Retina (tissue), 1 donor: ENCODE data around the gene NUP62CL.
"Not testable (repeated sequence)": the region's sequence is repeated elsewhere in the genome, so short reads cannot be mapped to it uniquely, and the experiment has no call there.

Experiments
- DNase-seq: peaks from one replicate; pipeline ENCODE4 v3.0.0-alpha.2; 2016

NUP62CL gene, protein sequence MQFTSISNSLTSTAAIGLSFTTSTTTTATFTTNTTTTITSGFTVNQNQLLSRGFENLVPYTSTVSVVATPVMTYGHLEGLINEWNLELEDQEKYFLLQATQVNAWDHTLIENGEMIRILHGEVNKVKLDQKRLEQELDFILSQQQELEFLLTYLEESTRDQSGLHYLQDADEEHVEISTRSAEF

DNA sequence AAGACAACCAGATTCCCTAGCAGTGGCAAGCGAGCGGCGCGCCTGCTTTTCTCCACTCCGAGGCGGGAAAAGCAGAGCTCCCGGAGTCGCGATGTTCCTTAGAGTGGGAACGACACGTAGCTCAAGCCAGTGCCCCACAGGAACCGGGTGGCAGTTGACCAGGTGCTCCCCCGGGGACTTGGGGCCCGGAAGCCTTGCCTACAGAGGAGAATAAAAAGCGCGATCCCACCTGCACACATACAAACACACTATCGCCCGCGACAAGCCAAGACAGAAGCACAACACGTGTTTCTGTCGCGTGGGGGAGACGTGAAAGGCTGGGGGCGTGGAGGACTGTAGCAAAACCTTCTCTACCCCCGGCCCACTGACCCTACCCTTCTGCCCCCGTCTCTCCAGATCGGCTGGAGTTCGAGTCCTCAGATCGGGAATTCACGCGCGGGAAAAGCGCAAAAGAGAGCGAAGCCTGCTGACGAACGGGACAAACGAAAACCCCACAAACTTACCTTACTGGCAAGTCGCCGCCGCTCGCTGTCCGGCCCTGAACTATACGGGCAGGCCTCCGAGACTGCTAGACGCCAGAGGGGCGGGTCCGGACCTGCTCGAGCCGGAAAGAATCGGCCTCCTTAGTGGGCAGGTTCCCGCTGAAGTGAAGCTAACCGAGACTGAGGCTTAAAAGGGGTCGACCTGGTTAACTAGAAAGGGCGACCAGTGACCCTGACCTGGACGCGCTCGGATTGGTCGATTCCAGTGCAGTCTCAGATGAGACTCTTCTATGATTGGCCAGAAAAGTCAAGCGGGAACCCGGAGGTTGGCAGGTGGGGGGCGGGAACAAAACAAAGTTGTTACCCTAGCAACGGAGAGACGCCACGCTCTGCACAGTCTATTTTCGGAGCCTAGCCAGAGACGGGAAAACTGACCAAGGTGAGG, at the start of gene NUP62CL, which contains the start of gene DNAAF6:
Gene NUP62CL, minus strand, starts transcription at position 664 of the 927 bp plus-strand sequence. CDS start 31,287 bp downstream, outside the sequence.
Gene DNAAF6, plus strand, starts transcription at position 842 of the 927 bp plus-strand sequence. CDS start 6,265 bp downstream, outside the sequence.
- peak; percentile 85 for DNase-seq

DNA sequence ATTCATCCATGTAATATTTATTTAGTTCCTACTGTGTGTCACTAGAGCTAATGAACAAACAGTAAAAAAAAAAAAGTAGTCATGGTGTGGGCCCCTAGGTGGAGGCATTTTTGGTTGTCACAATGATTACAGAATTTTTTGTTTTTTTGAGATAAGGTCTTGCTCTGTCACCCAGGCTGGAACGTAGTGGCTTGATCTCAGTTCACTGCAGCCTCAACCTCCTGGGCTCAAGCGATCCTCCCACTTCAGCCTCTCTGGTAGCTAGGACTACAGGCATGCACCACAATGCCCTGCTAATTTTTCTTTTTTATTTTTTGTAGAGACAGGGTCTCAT, 22.2 kb upstream of the NUP62CL start:
- no peak for DNase-seq

DNA sequence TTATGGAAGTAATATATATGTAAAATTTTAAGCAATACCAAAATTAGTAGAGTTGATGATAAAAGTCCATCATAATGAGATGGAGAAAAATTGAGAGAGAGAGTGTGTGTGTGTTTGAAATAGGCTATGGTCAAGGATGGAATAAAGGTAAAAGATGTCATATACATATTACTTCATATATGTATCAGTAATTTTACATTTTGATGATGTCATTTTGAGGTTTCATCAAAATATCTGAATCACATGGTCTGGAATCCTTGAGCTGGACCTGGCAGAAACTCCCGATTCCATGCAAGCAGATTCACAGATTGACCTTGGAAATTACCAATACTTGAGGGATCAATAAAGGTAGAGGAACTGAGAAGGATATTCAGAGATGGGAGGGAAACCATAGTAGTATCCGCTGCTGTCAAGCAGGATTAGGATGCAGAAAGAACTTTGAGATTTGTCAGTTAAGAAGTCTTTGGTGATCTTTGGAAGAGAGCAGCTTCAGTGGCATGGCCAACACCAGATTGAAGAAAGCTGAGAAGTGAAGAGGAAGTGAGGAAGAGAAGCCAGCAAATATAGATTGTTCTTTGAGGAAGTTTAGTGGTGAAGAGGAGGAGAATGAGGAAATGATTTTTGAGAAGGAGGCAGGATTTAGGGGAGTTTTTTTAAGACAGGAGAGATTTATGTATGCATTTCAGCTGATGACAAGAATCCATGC, 21.7 kb upstream of the NUP62CL start:
- no peak for DNase-seq

DNA sequence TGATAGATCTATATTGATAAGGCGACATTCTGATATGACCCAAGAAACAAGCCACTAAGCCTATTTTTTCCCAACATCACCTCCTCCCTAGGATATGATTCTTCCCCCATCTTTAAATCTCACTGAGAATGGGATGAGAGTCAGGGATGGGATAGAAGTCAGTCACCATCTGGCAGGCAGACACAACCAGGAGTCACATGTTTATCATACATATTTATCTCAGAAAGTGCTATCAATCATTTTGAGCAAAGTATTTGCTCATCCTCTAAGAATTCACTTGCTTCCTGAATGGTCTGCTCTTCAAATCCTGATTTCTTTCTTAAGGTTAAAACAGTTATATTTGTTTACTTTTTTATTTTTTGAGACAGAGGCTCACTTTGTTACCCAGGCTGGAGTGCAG, 20.5 kb upstream of the NUP62CL start:
- DNase-seq = no peak

DNA sequence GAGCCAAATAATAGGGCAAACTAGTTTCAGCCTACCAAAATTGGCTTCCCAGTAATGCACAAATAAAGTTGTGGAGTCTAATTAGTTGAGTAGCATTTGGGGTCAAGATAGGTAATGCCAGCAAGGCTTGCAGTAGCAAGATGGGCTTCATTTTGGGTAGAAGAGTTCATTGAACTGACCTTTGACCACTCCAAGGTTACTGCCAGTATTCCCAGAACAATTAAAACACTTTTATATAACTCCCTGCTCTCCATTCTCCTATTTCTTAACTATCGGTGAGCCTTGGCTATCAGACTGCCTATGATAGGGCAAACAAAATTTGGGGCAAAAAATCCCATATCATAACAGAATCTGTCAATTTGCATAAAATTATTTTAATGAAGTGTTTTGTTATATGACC, 7.2 kb upstream of the NUP62CL start:
- no peak for DNase-seq

DNA sequence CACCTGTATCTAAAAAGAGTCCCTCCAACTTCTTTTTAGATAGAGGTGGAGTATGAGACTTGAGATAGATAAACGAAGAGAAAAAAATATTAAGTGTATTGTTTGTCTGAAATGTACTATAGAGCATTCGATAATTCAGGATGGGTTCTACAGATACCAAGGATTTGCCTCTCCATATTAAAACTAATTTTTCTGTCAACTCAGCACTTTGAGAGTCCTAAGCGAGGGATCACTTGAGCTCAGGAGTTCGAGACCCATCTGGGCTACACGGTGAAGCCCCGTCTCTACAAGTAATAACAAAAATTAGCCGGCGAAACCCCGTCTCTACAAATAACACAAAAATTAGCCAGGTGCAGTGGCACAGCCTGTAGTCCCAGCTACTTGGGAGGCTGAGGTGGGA, 1.7 kb upstream of the NUP62CL start:
- no peak for DNase-seq

DNA sequence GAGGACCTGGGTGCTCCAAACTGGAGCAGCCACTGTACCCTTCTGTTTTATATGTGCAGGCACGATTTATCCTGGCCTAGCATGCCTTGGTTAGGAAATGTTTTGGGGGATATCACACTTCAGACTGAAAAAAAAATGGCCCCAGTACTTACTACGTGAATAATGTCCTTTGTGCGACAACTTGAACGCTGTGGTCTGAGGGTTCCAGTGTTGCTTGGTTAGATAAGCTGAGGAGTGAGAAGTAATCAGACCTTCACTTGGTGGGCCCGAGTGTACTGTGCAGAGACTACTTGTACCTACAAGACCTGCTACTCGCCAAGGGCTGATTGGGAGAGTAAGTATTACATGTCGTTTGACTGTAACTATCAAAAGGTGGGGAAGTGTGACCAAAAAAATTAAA, 856 bp upstream of the NUP62CL start:
- no peak for DNase-seq

DNA sequence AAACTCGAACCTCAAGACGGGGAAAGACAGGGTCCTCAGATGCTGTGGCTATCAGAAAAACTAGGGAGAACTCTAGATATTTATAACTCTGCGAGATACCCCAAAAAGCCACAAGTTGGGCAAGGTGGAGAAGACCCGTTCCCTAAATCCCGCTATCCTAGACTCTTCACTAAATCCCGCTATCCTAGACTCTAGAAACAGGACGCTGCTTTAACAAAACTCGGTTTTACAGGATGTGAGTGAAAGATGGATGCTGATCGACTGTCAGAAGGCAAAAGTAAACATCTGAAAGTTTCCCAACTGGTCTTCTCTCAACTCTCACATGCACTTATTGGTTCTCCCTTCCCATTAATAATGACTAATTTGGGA, 448 bp upstream of the NUP62CL start:
- DNase-seq = no peak

DNA sequence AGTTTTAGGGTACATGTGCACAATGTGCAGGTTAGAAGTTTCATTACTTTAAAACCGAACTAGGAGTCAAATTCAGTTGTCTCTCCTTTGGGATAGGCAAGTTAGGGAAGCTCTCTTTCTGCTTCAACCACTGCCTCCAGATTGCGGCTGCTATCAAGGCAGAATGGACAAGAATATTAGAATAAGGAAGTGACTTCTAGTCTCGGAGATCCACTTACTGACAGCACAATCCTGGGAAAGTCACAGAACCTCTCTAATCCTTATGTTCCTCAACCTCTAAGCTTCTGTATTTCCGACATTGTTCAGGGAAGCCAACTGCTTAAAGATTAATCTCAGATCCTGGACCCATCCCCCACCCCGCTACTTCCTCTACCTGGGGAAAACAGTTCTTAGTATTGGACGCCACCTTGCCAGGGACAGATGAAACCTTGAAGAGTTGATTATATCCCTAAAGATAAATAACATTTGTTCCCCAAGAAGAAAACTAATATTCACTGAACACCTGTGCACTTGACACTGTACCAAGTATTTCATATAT, 2.1 kb downstream of the NUP62CL start:
- no peak for DNase-seq

DNA sequence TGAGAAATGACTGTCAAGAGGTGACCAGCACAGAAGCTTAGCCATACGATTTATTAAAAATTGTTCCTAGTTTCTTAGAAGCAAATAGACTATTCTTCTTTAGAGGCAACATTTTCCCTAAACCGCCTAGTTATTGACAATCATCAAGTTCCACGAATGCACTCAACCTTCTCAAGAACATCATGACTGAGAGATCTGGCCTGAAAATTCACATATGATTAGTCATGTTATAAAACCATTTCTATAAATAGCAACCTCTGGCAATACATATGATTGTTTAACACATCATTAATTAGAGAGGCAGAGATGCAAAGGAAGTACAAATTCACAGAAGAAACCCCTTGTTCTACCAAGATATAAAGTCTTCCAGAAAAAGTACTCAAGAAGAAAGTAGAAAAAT, 6.7 kb downstream of the NUP62CL start:
- DNase-seq = no peak

DNA sequence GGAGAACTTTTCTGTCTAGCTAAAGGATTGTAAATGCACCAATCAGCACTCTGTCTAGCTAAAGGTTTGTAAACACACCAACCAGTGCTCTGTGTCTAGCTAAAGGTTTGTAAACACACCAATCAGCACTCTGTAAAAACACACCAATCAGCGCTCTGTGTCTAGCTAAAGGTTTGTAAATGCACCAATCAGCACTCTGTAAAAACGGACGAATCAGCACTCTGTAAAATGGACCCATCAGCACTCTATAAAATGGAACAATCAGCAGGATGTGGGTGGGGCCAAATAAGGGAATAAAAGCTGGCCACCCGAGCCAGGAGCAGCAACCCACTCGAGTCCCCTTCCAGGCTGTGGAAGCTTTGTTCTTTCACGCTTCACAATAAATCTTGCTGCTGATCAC, 8.2 kb downstream of the NUP62CL start:
- DNase-seq = not testable (repeated sequence)

DNA sequence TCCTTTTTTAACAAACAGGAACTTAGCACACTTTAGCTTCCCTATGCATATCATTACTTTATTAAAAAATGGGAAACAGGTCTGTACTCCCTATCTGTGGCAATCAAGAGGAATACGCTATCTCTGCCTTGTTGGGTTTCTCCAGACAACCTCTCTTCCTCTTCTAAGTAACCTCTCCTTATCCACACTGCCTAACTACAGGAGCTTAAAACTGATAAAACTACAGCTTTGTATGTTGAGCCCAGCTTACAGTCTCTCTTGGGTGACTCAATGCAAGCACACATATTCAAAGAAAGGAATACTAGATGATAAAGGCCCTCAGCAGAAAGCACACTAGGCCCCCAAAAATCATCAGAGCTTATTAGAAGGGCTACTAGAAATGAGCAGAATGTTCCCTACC, 8.9 kb downstream of the NUP62CL start:
- DNase-seq = no peak

DNA sequence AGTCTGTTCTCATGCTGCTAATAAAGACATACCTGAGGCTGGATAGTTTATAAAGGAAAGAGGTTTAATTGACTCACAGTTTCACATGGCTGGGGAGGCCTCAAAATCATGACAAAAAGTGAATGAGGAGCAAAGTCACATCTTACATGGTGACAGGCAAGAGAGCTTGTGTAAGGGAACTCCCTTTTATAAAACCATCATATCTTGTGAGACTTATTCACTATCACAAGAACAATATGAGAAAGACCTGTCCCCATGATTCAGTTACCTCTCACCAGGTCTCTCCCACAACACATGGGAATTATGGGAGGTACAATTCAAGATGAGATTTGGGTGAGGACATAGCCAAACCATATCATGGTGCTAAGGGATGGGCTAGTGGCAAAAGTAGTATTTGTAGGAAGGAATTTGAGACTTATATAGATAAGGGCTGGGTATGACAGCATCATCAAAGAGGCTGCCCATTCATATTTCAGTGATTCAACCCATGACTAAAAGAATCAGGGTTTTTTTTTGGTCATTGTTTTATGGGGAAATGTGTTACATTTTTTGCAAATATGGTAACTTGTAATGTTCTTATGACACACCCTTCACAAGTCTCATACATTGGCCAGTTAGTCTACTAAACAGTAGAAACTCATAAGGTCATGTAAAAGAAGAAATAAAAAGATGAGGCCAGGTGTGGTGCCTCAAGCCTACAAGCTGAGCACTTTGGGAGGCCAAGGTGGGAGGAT, 34.7 kb downstream of the NUP62CL start:
- no peak for DNase-seq

DNA sequence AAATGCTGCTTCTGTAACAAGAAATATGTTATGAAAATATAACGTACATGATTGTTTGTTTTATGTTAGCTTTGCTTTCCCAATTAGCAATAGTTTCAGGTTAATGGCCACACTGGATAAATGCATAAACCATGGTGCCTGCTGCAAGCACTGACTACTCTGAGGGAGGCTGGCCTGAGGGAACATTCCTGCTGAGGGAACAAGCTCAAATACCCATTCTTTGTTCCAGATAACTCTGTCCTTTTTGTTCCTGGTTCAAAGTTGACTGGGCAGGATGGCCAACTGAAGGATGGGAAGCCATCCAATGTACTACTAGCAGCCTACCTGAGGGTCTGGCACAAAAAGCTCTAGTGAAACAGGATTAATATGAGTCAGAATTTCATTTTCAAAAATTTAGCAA, 37.5 kb downstream of the NUP62CL start:
- DNase-seq = no peak

DNA sequence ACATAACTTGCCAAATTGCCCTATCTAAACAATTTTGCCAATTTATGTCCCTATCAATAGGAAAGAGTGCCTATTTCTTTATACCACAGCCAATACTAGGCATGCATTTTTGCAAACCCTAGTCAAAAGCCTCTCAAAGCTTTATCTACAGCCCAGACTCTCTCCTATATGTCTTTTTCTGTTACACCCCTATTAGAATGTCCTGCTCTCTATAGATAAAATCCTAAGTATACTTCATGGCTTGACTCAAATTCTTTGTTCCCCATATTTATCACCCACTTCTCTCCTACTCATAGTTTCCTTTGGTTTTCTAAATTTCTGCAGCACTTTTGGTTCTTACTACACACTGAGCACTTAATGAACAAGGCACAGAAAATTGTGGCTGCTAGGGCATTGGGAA, 38.0 kb downstream of the NUP62CL start:
- DNase-seq = no peak

DNA sequence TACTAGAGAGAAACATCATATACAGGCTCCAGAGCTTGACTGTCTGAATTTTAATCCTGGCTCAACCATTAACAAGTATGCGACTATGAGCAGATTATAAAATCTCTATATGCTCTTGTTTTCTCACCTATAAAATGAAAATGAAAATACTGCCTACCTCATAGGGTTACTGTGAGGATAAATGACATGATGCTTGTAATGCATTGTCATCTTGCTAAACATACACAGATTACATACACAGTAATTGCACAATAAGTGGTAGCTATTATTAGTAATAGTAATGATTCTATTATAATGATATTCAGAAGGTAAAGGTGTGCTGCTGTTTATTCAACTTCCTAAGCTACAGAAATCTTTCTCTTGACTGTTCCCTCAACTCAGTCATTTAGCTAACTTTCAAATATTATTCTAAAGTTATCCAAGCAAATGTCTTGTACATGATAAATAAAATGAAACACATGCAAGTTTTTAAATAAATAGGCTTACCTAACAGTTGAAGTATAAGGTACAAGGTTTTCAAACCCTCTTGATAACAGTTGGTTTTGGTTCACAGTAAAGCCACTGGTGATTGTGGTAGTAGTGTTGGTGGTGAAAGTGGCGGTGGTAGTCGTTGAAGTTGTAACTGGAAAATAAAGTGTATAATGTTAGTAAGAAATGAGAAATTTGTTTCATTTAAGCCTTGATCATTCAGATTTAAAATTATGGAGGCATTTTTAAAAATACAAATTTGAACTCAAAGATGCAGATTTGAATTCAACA, 38.9 kb downstream of the NUP62CL start:
- DNase-seq = no peak

DNA sequence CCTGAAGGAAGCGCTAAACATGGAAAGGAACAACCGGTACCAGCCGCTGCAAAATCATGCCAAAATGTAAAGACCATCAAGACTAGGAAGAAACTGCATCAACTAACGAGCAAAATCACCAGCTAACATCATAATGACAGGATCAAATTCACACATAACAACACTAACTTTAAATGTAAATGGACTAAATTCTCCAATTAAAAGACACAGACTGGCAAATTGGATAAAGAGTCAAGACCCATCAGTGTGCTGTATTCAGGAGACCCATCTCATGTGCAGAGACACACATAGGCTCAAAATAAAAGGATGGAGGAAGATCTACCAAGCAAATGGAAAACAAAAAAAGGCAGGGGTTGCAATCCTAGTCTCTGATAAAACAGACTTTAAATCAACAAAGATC, 48.6 kb downstream of the NUP62CL start:
- not testable (repeated sequence) for DNase-seq

DNA sequence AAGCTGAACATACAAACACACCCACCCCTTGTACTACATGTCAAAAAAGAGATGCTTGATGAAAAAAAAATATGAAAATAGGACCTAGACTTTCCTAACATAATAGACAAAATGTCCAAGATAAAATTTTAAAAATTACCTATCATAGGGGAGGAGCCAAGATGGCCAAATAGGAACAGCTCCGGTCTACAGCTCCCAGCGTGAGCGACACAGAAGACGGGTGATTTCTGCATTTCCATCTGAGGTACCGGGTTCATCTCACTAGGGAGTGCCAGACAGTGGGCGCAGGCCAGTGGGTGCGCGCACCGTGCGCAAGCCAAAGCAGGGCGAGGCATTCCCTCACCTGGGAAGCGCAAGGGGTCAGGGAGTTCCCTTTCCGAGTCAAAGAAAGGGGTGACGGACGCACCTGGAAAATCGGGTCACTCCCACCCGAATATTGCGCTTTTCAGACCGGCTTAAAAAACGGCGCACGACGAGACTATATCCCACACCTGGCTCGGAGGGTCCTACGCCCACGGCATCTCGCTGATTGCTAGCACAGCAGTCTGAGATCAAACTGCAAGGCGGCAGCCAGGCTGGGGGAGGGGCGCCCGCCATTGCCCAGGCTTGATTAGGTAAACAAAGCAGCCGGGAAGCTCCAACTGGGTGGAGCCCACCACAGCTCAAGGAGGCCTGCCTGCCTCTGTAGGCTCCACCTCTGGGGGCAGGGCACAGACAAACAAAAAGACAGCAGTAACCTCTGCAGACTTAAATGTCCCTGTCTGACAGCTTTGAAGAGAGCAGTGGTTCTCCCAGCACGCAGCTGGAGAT, 50.4 kb downstream of the NUP62CL start:
- DNase-seq = peak; percentile 6

DNA sequence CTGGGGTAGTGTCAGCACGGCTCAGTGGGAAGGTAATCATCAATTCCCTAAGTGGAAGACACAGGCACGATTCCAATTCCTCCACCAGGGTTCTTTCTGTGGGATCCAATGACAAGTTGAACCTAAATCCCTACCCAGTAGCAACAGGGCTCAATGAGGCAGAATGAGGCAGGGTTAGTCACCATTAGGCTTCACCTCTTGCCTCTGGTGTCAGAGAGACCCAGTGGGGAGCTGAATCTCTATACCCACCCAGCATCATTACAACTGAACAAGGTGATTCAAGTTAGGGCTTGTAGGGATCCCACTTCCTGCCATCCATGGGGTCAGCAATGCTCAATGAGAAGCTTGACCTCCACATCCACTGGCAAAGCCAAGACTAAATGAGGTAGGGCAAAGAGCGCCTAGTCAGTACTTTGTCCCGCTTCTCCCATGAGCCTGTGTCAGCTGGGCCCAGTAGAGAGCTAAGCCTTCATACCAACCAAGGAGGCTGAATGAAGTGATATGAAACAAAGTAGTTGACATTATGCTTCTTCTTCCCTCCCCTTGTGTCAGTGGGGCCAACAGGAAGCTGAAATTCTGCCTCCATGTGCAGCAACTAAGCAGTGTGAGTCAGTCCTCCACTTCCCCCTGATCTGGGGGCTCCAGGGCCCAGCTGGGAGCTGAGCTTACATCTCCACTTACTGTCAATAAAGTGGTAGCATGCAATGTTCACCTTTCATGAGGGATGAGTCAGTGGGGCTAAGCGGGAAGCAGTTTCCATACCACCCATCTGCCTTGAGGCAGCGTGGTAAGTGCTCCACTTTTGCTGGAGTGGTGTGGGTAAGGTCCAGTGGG, 51.2 kb downstream of the NUP62CL start:
- no peak for DNase-seq

DNA sequence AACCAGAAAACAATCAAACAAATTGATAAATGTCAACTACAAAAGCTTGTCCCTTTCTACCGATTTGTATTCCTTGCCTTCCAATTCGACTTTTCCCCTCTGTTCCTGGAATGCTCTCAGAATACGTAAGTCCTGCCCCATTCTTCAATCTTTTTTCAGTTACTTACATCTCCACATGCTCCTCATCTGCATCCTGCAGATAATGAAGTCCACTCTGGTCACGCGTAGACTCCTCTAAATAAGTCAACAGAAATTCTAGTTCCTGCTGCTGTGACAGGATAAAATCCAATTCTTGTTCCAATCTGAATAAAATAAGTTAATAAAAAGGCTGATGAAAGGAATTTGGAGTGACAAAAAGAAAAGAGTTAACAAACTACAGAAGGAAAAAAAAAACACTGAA, 53.2 kb downstream of the NUP62CL start:
- DNase-seq = no peak
